ENCODE results near the gene ERICH3. TPM values are rescaled to one million over a fixed set of nuclear protein-coding genes. Genes with fewer than 3 reads are reported as not detected.

The ERICH3 gene
- total and polyA plus RNA-seq, 2 experiments from 2014 or later = 0.47 TPM; not detected in 1

DNA sequence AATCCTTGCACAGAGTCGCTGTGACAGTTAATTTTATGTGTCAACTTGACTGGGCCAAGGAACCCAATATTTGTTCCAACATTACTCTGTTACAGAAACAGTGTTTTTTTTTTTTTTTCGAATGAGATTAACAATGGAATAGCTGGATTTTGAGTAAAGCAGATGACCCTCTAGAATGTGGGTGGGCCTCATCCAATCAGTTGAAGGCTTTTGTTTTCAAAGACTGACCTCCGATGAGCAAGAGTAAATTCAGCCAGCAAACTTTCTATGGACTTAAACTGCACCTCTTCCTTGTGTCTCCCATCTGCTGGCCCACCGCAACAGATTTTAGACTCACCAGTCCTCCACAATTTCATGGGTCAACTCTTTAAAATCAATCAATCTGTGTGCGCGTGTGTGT lies 42.2 kb upstream of the ERICH3 start:
- H3K27me3 ChIP-seq = no peaks in the 10 kb centered on the region
- DNase-seq (ENCODE audit: low spot score) = no peak
- H3K9me3 ChIP-seq (ENCODE audit: low read depth) = no peaks in the 10 kb centered on the region
- WGBS (ENCODE audit: low lambda C conversion rate, missing lambda C conversion rate) = 63% methylated on average over 6 of the region's 6 CpGs
- no peaks in the 10 kb centered on the region for H3K9me2 ChIP-seq (replicated peaks; ENCODE audit: insufficient read depth)
- TF ChIP-seq EZH2 (IDR thresholded peaks at IDR 0.05; ENCODE audit: borderline replicate concordance) (no peak), EZH2phosphoT487 (IDR thresholded peaks at IDR 0.05; ENCODE audit: low read depth, severe bottlenecking, unreplicated experiment) (no peak)
- TF ChIP-seq, protein P1, sequence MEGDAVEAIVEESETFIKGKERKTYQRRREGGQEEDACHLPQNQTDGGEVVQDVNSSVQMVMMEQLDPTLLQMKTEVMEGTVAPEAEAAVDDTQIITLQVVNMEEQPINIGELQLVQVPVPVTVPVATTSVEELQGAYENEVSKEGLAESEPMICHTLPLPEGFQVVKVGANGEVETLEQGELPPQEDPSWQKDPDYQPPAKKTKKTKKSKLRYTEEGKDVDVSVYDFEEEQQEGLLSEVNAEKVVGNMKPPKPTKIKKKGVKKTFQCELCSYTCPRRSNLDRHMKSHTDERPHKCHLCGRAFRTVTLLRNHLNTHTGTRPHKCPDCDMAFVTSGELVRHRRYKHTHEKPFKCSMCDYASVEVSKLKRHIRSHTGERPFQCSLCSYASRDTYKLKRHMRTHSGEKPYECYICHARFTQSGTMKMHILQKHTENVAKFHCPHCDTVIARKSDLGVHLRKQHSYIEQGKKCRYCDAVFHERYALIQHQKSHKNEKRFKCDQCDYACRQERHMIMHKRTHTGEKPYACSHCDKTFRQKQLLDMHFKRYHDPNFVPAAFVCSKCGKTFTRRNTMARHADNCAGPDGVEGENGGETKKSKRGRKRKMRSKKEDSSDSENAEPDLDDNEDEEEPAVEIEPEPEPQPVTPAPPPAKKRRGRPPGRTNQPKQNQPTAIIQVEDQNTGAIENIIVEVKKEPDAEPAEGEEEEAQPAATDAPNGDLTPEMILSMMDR (IDR thresholded peaks at IDR 0.05; ENCODE audit: poor library complexity) = no peak
- H3K4me3 ChIP-seq = no peak overlapping the region
- H3K4me1 ChIP-seq (ENCODE audit: insufficient read depth) = peaks cover 25% of the 10 kb centered on the region
- H3K4me2 ChIP-seq = no peak overlapping the region
- H2AFZ ChIP-seq = no peak overlapping the region
- H3K36me3 ChIP-seq (replicated peaks; ENCODE audit: insufficient read depth, low read depth) = no peaks in the 10 kb centered on the region
- H3K27ac ChIP-seq = no peak overlapping the region
- no peaks in the 10 kb centered on the region for H4K20me1 ChIP-seq (ENCODE audit: insufficient read depth, poor library complexity, severe bottlenecking)
- no peaks in the 10 kb centered on the region for H3K79me2 ChIP-seq

DNA sequence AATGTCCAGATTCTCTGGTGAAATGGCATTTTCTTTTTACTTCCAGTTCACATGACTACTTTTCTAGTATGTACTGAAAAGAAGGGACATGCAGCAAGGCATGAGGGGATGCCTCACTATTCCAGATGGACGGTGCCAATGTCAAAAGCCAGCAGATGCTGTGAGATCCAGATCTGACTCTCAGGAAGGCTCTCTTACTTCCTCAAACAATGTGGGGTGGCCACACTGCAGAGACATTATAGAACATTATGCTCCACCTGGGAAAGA lies 41.6 kb upstream of the ERICH3 start:
- Histone ChIP-seq H3K9me2 (replicated peaks; ENCODE audit: insufficient read depth) (no peaks in the 10 kb centered on the region), H4K20me1 (ENCODE audit: insufficient read depth, poor library complexity, severe bottlenecking) (no peaks in the 10 kb centered on the region), H3K79me2 (no peaks in the 10 kb centered on the region), H2AFZ (no peak overlapping the region), H3K27ac (peak overlapping the region; percentile 50), H3K4me1 (ENCODE audit: insufficient read depth) (peaks cover 25% of the 10 kb centered on the region), H3K27me3 (no peaks in the 10 kb centered on the region), H3K36me3 (replicated peaks; ENCODE audit: insufficient read depth, low read depth) (no peaks in the 10 kb centered on the region), H3K4me3 (no peak overlapping the region), H3K9me3 (ENCODE audit: low read depth) (no peaks in the 10 kb centered on the region), H3K4me2 (peak overlapping the region; percentile 6)
- TF ChIP-seq EZH2 (IDR thresholded peaks at IDR 0.05; ENCODE audit: borderline replicate concordance) = no peak
- TF ChIP-seq, protein P1 (IDR thresholded peaks at IDR 0.05; ENCODE audit: poor library complexity) = no peak
- 87% methylated on average over 1 of the region's 1 CpG for WGBS (ENCODE audit: low lambda C conversion rate, missing lambda C conversion rate)
- DNase-seq (ENCODE audit: low spot score) = no peak

DNA sequence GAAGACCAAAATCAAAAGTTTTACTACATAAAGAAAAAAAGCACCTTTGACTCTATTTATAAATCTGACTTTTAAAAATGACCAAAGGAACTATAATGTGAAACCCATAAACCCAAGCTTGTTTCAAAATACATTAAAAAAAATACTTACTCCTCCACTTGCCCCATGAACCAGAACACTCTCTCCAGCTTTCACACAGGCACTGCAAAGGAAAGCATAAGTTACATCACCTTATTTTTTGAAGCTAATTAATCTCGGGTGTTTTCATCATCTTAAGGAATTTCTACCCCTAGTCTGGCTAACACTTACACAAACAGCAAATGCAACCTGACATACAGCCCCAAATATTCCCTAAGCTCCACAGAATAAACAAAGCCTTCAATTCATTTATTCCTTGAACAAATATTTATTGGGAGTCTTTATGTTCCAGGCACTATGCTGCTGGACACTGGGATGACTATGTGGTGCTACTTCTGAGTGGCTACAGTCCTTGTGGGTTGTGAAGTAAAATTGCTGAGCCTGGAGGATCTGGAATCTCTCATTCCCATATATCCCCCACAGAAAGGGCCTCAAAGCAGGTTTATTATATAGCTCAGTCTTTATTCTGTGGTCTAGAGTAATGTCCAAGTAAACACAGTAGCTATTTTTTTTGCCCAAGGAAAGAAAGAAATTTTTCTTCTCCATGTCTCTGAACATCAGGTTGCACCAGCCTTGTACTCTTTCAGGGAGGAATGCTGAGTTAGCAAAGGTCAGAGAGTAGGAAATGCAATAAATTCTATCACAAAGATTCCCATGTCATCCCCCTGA lies 41.0 kb upstream of the ERICH3 start:
- Histone ChIP-seq H3K4me3 (no peak overlapping the region), H2AFZ (no peak overlapping the region), H3K9me3 (ENCODE audit: low read depth) (no peaks in the 10 kb centered on the region), H4K20me1 (ENCODE audit: insufficient read depth, poor library complexity, severe bottlenecking) (no peaks in the 10 kb centered on the region), H3K36me3 (replicated peaks; ENCODE audit: insufficient read depth, low read depth) (no peaks in the 10 kb centered on the region), H3K4me1 (ENCODE audit: insufficient read depth) (peaks cover 25% of the 10 kb centered on the region), H3K79me2 (no peaks in the 10 kb centered on the region), H3K9me2 (replicated peaks; ENCODE audit: insufficient read depth) (no peaks in the 10 kb centered on the region), H3K4me2 (peak overlapping the region; percentile 49), H3K27ac (peak overlapping the region; percentile 50), H3K27me3 (no peaks in the 10 kb centered on the region)
- no peak for DNase-seq (ENCODE audit: low spot score)
- no peak for TF ChIP-seq EZH2phosphoT487 (IDR thresholded peaks at IDR 0.05; ENCODE audit: low read depth, severe bottlenecking, unreplicated experiment)
- TF ChIP-seq, protein P1 (IDR thresholded peaks at IDR 0.05; ENCODE audit: poor library complexity) = no peak
- TF ChIP-seq EZH2 (IDR thresholded peaks at IDR 0.05; ENCODE audit: borderline replicate concordance) = no peak
- 37% methylated on average over 1 of the region's 1 CpG for WGBS (ENCODE audit: low lambda C conversion rate, missing lambda C conversion rate)
